ENCODE results near the gene NTMT1. TPM values are rescaled to one million over a fixed set of nuclear protein-coding genes. Genes with fewer than 3 reads are reported as not detected.

NTMT1 gene
- total and polyA plus RNA-seq, 8 donors = 19.5 to 35.4 (median 24.7) TPM

GRCh38 chr9:129610473-129611306 is 15.3 kb upstream of the NTMT1 start:
- Histone ChIP-seq H3K4me1 (peaks cover 15 to 45% of the 10 kb centered on the region in 2 donors), H3K27ac (peak overlapping the region; percentile 82 to 85), H3K9me3 (no peaks in the 10 kb centered on the region), H3K36me3 (no peaks in the 10 kb centered on the region), H3K4me3 (peak overlapping the region; percentile 51 to 56), H3K27me3 (peaks cover 0 to 11% of the 10 kb centered on the region in 2 donors)
- intact Hi-C loops (cut with DNase I) = loop anchor here (5.0 to 10.0 kb wide), 3 partner anchors 436 to 473 kb away; partner anchors contain the start of gene IER5L (in 1 of the 2)
- DNase-seq (peak; percentile 76 to 94 (median 82)), ATAC-seq (peak; percentile 77)
- peak; percentile 93 to 97 for TF ChIP-seq CTCF (IDR thresholded peaks at IDR 0.05)

- DNase-seq (no peak), ATAC-seq (no peak)
- peaks cover 0 to 11% of the 10 kb centered on the region in 2 donors for H3K27me3 ChIP-seq
- intact Hi-C loops (cut with DNase I) = loop anchor here (5.0 to 10.0 kb wide), 3 partner anchors 437 to 474 kb away; partner anchors contain the start of gene IER5L (in 1 of the 2)
- peaks cover 15 to 45% of the 10 kb centered on the region in 2 donors for H3K4me1 ChIP-seq
- TF ChIP-seq CTCF (IDR thresholded peaks at IDR 0.05) = no peak
- H3K36me3 ChIP-seq = no peaks in the 10 kb centered on the region
- no peaks in the 10 kb centered on the region for H3K9me3 ChIP-seq
- H3K4me3 ChIP-seq = peak overlapping the region in 1 of 2 donors; percentile 51
- peak overlapping the region in 1 of 2 donors; percentile 82 for H3K27ac ChIP-seq
Measured at GRCh38 chr9:129611307-129611800, 14.6 kb upstream of the NTMT1 start.

- H3K27ac ChIP-seq = no peak overlapping the region
- H3K4me1 ChIP-seq = peaks cover 15 to 39% of the 10 kb centered on the region in 2 donors
- H3K36me3 ChIP-seq = no peaks in the 10 kb centered on the region
- DNase-seq (peak in 1 of 4 donors; percentile 41), ATAC-seq (no peak)
- intact Hi-C loops (cut with DNase I) = loop anchor here (5.0 to 10.0 kb wide), 3 partner anchors 437 to 475 kb away; partner anchors contain the start of gene IER5L (in 1 of the 2)
- no peaks in the 10 kb centered on the region for H3K9me3 ChIP-seq
- H3K4me3 ChIP-seq = no peak overlapping the region
- H3K27me3 ChIP-seq = peaks cover 0 to 11% of the 10 kb centered on the region in 2 donors
- no peak for TF ChIP-seq CTCF (IDR thresholded peaks at IDR 0.05)
Measured at GRCh38 chr9:129612123-129612522, 13.8 kb upstream of the NTMT1 start.

- peaks cover 0 to 11% of the 10 kb centered on the region in 2 donors for H3K27me3 ChIP-seq
- no peaks in the 10 kb centered on the region for H3K9me3 ChIP-seq
- DNase-seq (peak in 1 of 4 donors; percentile 65), ATAC-seq (no peak)
- TF ChIP-seq CTCF (IDR thresholded peaks at IDR 0.05) = no peak
- no peak overlapping the region for H3K4me3 ChIP-seq
- H3K4me1 ChIP-seq = peaks cover 11 to 32% of the 10 kb centered on the region in 2 donors
- intact Hi-C loops (cut with DNase I) = loop anchor here (5.0 to 10.0 kb wide), 3 partner anchors 438 to 476 kb away; partner anchors contain the start of gene IER5L (in 1 of the 2)
- no peaks in the 10 kb centered on the region for H3K36me3 ChIP-seq
- no peak overlapping the region for H3K27ac ChIP-seq
Measured at GRCh38 chr9:129612815-129613519, 13.0 kb upstream of the NTMT1 start.

Measured in left lung (tissue), 10 donors.